H9 (cell line): Measurements from ENCODE around the gene ERAS. TPM values are rescaled to one million over a fixed set of nuclear protein-coding genes. Genes with fewer than 3 reads are reported as not detected.

Experiments used
- DNase-seq: peaks from one replicate; pipeline ENCODE4 v3.0.0-alpha.2; 2017
- H2AFZ ChIP-seq: one replicate; pipeline ENCODE4 v1.6.1; 2013; ENCODE audit warnings: mild to moderate bottlenecking, low read length, control low read depth, moderate library complexity
- H2AK5ac ChIP-seq: 2 replicates; pipeline ENCODE4 v1.6.1; 2013; ENCODE audit warnings: low read length, control low read depth, mixed read lengths; ENCODE audit not compliant: insufficient read length
- H2BK120ac ChIP-seq: one replicate; pipeline ENCODE4 v1.6.1; 2013; ENCODE audit warnings: low read depth, mild to moderate bottlenecking, low read length, control low read depth, inconsistent platforms; ENCODE audit not compliant: poor library complexity, severe bottlenecking
- H2BK12ac ChIP-seq: 2 replicates; pipeline ENCODE4 v1.6.1; 2013; ENCODE audit warnings: low read length, control low read depth, mixed read lengths, low read depth; ENCODE audit not compliant: insufficient read length
- H2BK15ac ChIP-seq: 2 replicates; pipeline ENCODE4 v1.6.1; 2013; ENCODE audit warnings: low read depth, low read length, control low read depth
- H2BK20ac ChIP-seq: one replicate; pipeline ENCODE4 v1.6.1; 2013; ENCODE audit warnings: low read depth, mild to moderate bottlenecking, low read length, control low read depth, inconsistent platforms; ENCODE audit not compliant: poor library complexity, severe bottlenecking
- H2BK5ac ChIP-seq: 2 replicates; pipeline ENCODE4 v1.6.1; 2013; ENCODE audit warnings: low read length, control low read depth, mixed read lengths; ENCODE audit not compliant: insufficient read length
- H3K14ac ChIP-seq: 2 replicates; pipeline ENCODE4 v1.6.1; 2013; ENCODE audit warnings: low read length, control low read depth; ENCODE audit not compliant: insufficient read depth
- H3K18ac ChIP-seq: 2 replicates; pipeline ENCODE4 v1.6.1; 2013; ENCODE audit warnings: low read depth, mild to moderate bottlenecking, mixed read lengths, low read length, control low read depth; ENCODE audit not compliant: insufficient read length
- H3K23ac ChIP-seq: 2 replicates; pipeline ENCODE4 v1.6.1; 2013; ENCODE audit warnings: low read length, control low read depth, mixed read lengths, low read depth; ENCODE audit not compliant: insufficient read length
- H3K23me2 ChIP-seq: 2 replicates; pipeline ENCODE4 v1.6.1; 2013; ENCODE audit warnings: low read depth, mild to moderate bottlenecking, mixed read lengths, low read length, control low read depth; ENCODE audit not compliant: insufficient read length, poor library complexity, severe bottlenecking
- H3K27ac ChIP-seq: 2 replicates; pipeline ENCODE4 v1.5.1; 2013; ENCODE audit warnings: low read length, control low read depth, mixed read lengths, low read depth; ENCODE audit not compliant: insufficient read length
- H3K27me3 ChIP-seq: 2 replicates; pipeline ENCODE4 v1.6.1; 2013; ENCODE audit warnings: low read length, control low read depth, inconsistent platforms; ENCODE audit not compliant: insufficient read depth
- H3K4ac ChIP-seq: 2 replicates; pipeline ENCODE4 v1.6.1; 2013; ENCODE audit warnings: low read depth, mild to moderate bottlenecking, control low read depth, inconsistent platforms, low read length, moderate library complexity
- H3K4me1 ChIP-seq: 2 replicates; pipeline ENCODE4 v1.6.1; 2013; ENCODE audit warnings: low read length, control low read depth, inconsistent platforms; ENCODE audit not compliant: insufficient read depth
- H3K4me2 ChIP-seq: 2 replicates; pipeline ENCODE4 v1.6.1; 2013; ENCODE audit warnings: low read length, control low read depth, mixed read lengths; ENCODE audit not compliant: insufficient read length, insufficient read depth
- H3K56ac ChIP-seq: 2 replicates; pipeline ENCODE4 v1.6.1; 2013; ENCODE audit warnings: low read depth, mild to moderate bottlenecking, mixed read lengths, low read length, control low read depth; ENCODE audit not compliant: insufficient read length
- H3K79me1 ChIP-seq: 2 replicates; pipeline ENCODE4 v1.6.1; 2013; ENCODE audit warnings: low read depth, mild to moderate bottlenecking, moderate library complexity, low read length, control low read depth, inconsistent platforms; ENCODE audit not compliant: insufficient read depth, poor library complexity, severe bottlenecking
- H3K79me2 ChIP-seq: 2 replicates; pipeline ENCODE4 v1.6.1; 2013; ENCODE audit warnings: low read length, control low read depth, inconsistent platforms; ENCODE audit not compliant: insufficient read depth
- H3K9ac ChIP-seq: 2 replicates; pipeline ENCODE4 v1.6.1; 2013; ENCODE audit warnings: low read length, control low read depth, mixed read lengths; ENCODE audit not compliant: insufficient read length; ENCODE audit errors: extremely low read depth
- H3K9me3 ChIP-seq: one replicate; pipeline ENCODE4 v1.6.1; 2013; ENCODE audit warnings: low read depth, low read length, inconsistent platforms; ENCODE audit not compliant: control insufficient read depth
- H3T11ph ChIP-seq: one replicate; pipeline ENCODE4 v1.6.1; 2013; ENCODE audit warnings: mild to moderate bottlenecking, low read length, control low read depth, inconsistent platforms
- H4K20me1 ChIP-seq: one replicate; pipeline ENCODE4 v1.6.1; 2013; ENCODE audit not compliant: control insufficient read depth, insufficient read length, insufficient read depth
- H4K5ac ChIP-seq: 2 replicates; pipeline ENCODE4 v1.6.1; 2013; ENCODE audit warnings: low read depth, mild to moderate bottlenecking, mixed read lengths, low read length, control low read depth; ENCODE audit not compliant: insufficient read length
- H4K8ac ChIP-seq: replicated peaks from 2 replicates; pipeline ENCODE4 v1.6.1; 2013; ENCODE audit warnings: low read length, control low read depth, mixed read lengths, low read depth; ENCODE audit not compliant: insufficient read length
- H4K91ac ChIP-seq: 2 replicates; pipeline ENCODE4 v1.6.1; 2013; ENCODE audit warnings: low read depth, mild to moderate bottlenecking, moderate library complexity, mixed read lengths, low read length, control low read depth; ENCODE audit not compliant: insufficient read length
- H3K27ac Mint-ChIP-seq, 3 experiments: 2 replicates in 2 of 3; 3 replicates in 1 of 3; pipeline ENCODE4 v1.8.0; 2020 to 2021; ENCODE audit warnings: mixed read lengths in 3 of 3, mild to moderate bottlenecking in 1 of 3, moderate library complexity in 1 of 3
- H3K27me3 Mint-ChIP-seq: 2 replicates; pipeline ENCODE4 v1.8.0; 2021; ENCODE audit warnings: low read depth, mild to moderate bottlenecking, moderate library complexity, mixed read lengths
- H3K36me3 Mint-ChIP-seq, 3 experiments: 2 replicates in 2 of 3; 3 replicates in 1 of 3; pipeline ENCODE4 v1.8.0; 2020 to 2021; ENCODE audit warnings: low read depth in 3 of 3, mixed read lengths in 3 of 3; ENCODE audit not compliant: insufficient read depth in 1 of 3
- H3K4me1 Mint-ChIP-seq, 2 experiments: 2 replicates each; pipeline ENCODE4 v1.8.0; 2020; ENCODE audit warnings: mixed read lengths in 2 of 2
- H3K4me3 Mint-ChIP-seq, 2 experiments: 2 replicates in 1 of 2; 3 replicates in 1 of 2; pipeline ENCODE4 v1.8.0; 2020 to 2021; ENCODE audit warnings: mild to moderate bottlenecking in 2 of 2, mixed read lengths in 2 of 2, moderate library complexity in 1 of 2
- H3K9me3 Mint-ChIP-seq, 2 experiments: 2 replicates in 1 of 2; 3 replicates in 1 of 2; pipeline ENCODE4 v1.8.0; 2020; ENCODE audit warnings: mild to moderate bottlenecking in 2 of 2, mixed read lengths in 2 of 2, moderate library complexity in 1 of 2
- CTCF ChIP-seq: fragments of 200-600 bp; sonication (generic); conservative IDR thresholded peaks from 3 replicates; pipeline ENCODE4 v1.8.0; 2021; ENCODE audit warnings: antibody characterized with exemption, mild to moderate bottlenecking
- WGBS: extraction: QIAGEN DNeasy Blood & Tissue Kit; methylation state at CpG from one replicate; pipeline ENCODE4 v1.1.7; 2013; ENCODE audit warnings: missing lambda C conversion rate, low lambda C conversion rate, mixed read lengths; ENCODE audit not compliant: insufficient read length; ENCODE audit errors: extremely low coverage; 5-methylcytosine and 5-hydroxymethylcytosine counted together
- total RNA-seq: library from RNA; stranded (reverse); gene quantifications from 2 replicates; pipeline ENCODE4 v1.2.1, GENCODE V29; 2021

ERAS gene
- total RNA-seq, 1 experiment from 2014 or later: not detected

GRCh38 chrX:48798318-48798717 lies 28.0 kb upstream of the ERAS start:
- H3K27ac ChIP-seq: no peak overlapping the region
- H3K23ac ChIP-seq: no peak overlapping the region
- no peaks in the 10 kb centered on the region for H3K27me3 ChIP-seq
- H3K4me2 ChIP-seq: no peak overlapping the region
- H3K9me3 ChIP-seq: no peaks in the 10 kb centered on the region
- no peak overlapping the region for H2AK5ac ChIP-seq
- no peak for TF ChIP-seq CTCF
- no peak overlapping the region for H3K9ac ChIP-seq
- H3K79me2 ChIP-seq: no peaks in the 10 kb centered on the region
- Mint-ChIP-seq H3K27ac (no peak overlapping the region), H3K4me1 (peaks cover 5 to 12% of the 10 kb centered on the region in 2 experiments), H3K4me3 (no peak overlapping the region), H3K9me3 (peaks cover 69 to 73% of the 10 kb centered on the region in 2 experiments), H3K36me3 (peaks cover 3 to 10% (median 9%) of the 10 kb centered on the region in 3 experiments), H3K27me3 (peaks cover 2% of the 10 kb centered on the region; the same call in 1 of the 2 replicates)
- H2BK5ac ChIP-seq: no peak overlapping the region
- no peaks in the 10 kb centered on the region for H3K4me1 ChIP-seq
- no CpG with 5 or more reads among the region's 2 CpGs for WGBS
- no peaks in the 10 kb centered on the region for H3K79me1 ChIP-seq
- H4K20me1 ChIP-seq: no peaks in the 10 kb centered on the region
- H3K14ac ChIP-seq: no peak overlapping the region
- DNase-seq: no peak
- no peak overlapping the region for H2BK20ac ChIP-seq
- H2AFZ ChIP-seq: no peak overlapping the region
- no peak overlapping the region for H3K56ac ChIP-seq
- no peak overlapping the region for H3K18ac ChIP-seq
- no peak overlapping the region for H2BK15ac ChIP-seq
- H4K91ac ChIP-seq: no peak overlapping the region
- no peak overlapping the region for H2BK120ac ChIP-seq
- no peak overlapping the region for H2BK12ac ChIP-seq
- H4K5ac ChIP-seq: no peak overlapping the region
- H3K23me2 ChIP-seq: peaks cover 3% of the 10 kb centered on the region
- H3T11ph ChIP-seq: no peak overlapping the region
- H3K4ac ChIP-seq: no peak overlapping the region
- no peak overlapping the region for H4K8ac ChIP-seq
